K562 (cell line): ENCODE measurements around the gene ZKSCAN3. TPM values are rescaled to one million over a fixed set of nuclear protein-coding genes. Genes with fewer than 3 reads are reported as not detected.

ENCODE experiments used
- ESRRB ChIP-seq: fragments of 250-450 bp; sonication (Bioruptor Pico); IDR thresholded peaks from 2 replicates; pipeline ENCODE4 v1.5.0; 2020; ENCODE audit warnings: mild to moderate bottlenecking, moderate library complexity, borderline replicate concordance
- FOXK2 ChIP-seq, 2 experiments: fragments of 450-650 bp; IDR thresholded peaks in 1 of 2; conservative IDR thresholded peaks in 1 of 2; 2 replicates each; pipeline ENCODE4 v1.6.1; 2016; ENCODE audit warnings: low read depth in 2 of 2, mild to moderate bottlenecking in 1 of 2
- GABPB2 ChIP-seq: fragments of 250-450 bp; sonication (Bioruptor Pico); conservative IDR thresholded peaks from 2 replicates; pipeline ENCODE4 v1.5.1; 2021; ENCODE audit warnings: mild to moderate bottlenecking
- HNRNPL ChIP-seq: fragments of 200-400 bp; formaldehyde crosslinking; IDR thresholded peaks from 2 replicates; pipeline ENCODE4 v1.6.1; 2017; ENCODE audit warnings: low read depth, mild to moderate bottlenecking, low read length
- NR2C2 ChIP-seq, 2 experiments: fragments of 200-800 bp in 1 of 2; sonication (Bioruptor generic) in 1 of 2; sonication (generic) in 1 of 2; formaldehyde crosslinking in 1 of 2; IDR thresholded peaks; 2 replicates each; pipeline versions ENCODE4 v1.6.1 to v1.8.0; 2016 to 2022; ENCODE audit warnings: mild to moderate bottlenecking in 1 of 2, missing compliant biosample characterization in 1 of 2, missing genetic modification characterization in 1 of 2, missing genetic modification reagents in 1 of 2
- RERE ChIP-seq: sonication (generic); formaldehyde crosslinking; IDR thresholded peaks from 2 replicates; pipeline ENCODE4 v1.8.0; 2023; ENCODE audit warnings: missing genetic modification reagents, mild to moderate bottlenecking, borderline replicate concordance
- TGIF2 ChIP-seq: sonication (generic); formaldehyde crosslinking; IDR thresholded peaks from 2 replicates; pipeline ENCODE4 v1.8.1; 2022; ENCODE audit warnings: mild to moderate bottlenecking, missing genetic modification reagents, moderate library complexity
- THAP12 ChIP-seq: fragments of 250-450 bp; sonication (Bioruptor Pico); IDR thresholded peaks from 2 replicates; pipeline ENCODE4 v1.9.0; 2021; ENCODE audit warnings: mild to moderate bottlenecking, inconsistent platforms
- ZNF280A ChIP-seq: fragments of 450-650 bp; IDR thresholded peaks from 2 replicates; pipeline ENCODE4 v1.6.1; 2018; ENCODE audit warnings: mild to moderate bottlenecking, low read depth; ENCODE audit not compliant: partially characterized antibody
- ZNF584 ChIP-seq: fragments of 200-800 bp; sonication (Bioruptor generic); IDR thresholded peaks from 2 replicates; pipeline ENCODE4 v1.6.1; 2016; ENCODE audit warnings: low read depth, mild to moderate bottlenecking, missing genetic modification characterization, missing compliant biosample characterization
- ZNF589 ChIP-seq: fragments of 200-800 bp; sonication (Bioruptor generic); IDR thresholded peaks from 2 replicates; pipeline ENCODE4 v1.6.1; 2016; ENCODE audit warnings: low read depth, missing genetic modification characterization, missing compliant biosample characterization
- ZNF639 ChIP-seq, 2 experiments: fragments of 200-800 bp in 1 of 2; sonication (Bioruptor generic) in 1 of 2; sonication (generic) in 1 of 2; formaldehyde crosslinking in 1 of 2; IDR thresholded peaks in 1 of 2; conservative IDR thresholded peaks in 1 of 2; 2 replicates each; pipeline versions ENCODE4 v1.5.0 to v1.6.1; 2016 to 2020; ENCODE audit warnings: missing compliant biosample characterization in 1 of 2, missing genetic modification characterization in 1 of 2, missing genetic modification reagents in 1 of 2
- ZNF644 ChIP-seq: fragments of 200-800 bp; sonication (Bioruptor generic); IDR thresholded peaks from 2 replicates; pipeline ENCODE4 v1.6.1; 2016; ENCODE audit warnings: low read depth, missing genetic modification characterization, missing compliant biosample characterization
- polyA plus RNA-seq, 8 experiments: library from polyadenylated mRNA; depleted of rRNA in 4 of 8; stranded (reverse) in 5 of 8; unstranded in 3 of 8; fragments of >200 nt; fragmentation: Nextera tagmentation in 2 of 8; fragmentation: Illumina TruSeq in 1 of 8; extraction: Ambion mirVana in 2 of 8; extraction: Trizol in 1 of 8; gene quantifications; 2 replicates each; pipeline versions ENCODE4 v1.2.1 to v1.2.3, GENCODE V29; 2011 to 2014; ENCODE audit warnings: inconsistent platforms in 1 of 8, missing spikeins in 1 of 8
- total RNA-seq, 7 experiments: library from RNA; depleted of rRNA in 6 of 7; stranded (reverse); fragments of >200 nt in 6 of 7; fragmentation: Illumina TruSeq in 2 of 7; extraction: Trizol in 2 of 7; gene quantifications; 2 replicates each; pipeline versions ENCODE4 v1.2.1 to v1.2.3, GENCODE V29; 2011 to 2021; ENCODE audit warnings: low replicate concordance in 1 of 7

Gene ZKSCAN3
- total and polyA plus RNA-seq, 9 of the 15 experiments (the other 6 are each of a cell fraction or from before 2014, with no cell fraction given) = 3.0 to 12.4 (median 10.2) TPM

GRCh38 chr6:28349892-28350737 is at the start of gene ZKSCAN3 (continued):
- TF ChIP-seq NR2C2 (CRISPR knock-in tag; IDR thresholded peaks at IDR 0.05) (no peak), NR2C2 (tag; IDR thresholded peaks at IDR 0.05) (peak; percentile 80), GABPB2 (CRISPR knock-in tag) (no peak), ZNF280A (no peak), THAP12 (CRISPR knock-in tag) (peak; percentile 88), ZNF639 (CRISPR knock-in tag; conservative IDR thresholded peaks at IDR 0.05 in 1 of 2, IDR thresholded peaks at IDR 0.05 in 1 of 2) (peak in 1 of 2 experiments; percentile 62; a peak in 2 of 4 replicates), RERE (CRISPR knock-in tag) (no peak), ZNF589 (0 out of 2 replicates have a peak, but pooled peaks have one; percentile 33), TGIF2 (CRISPR knock-in tag) (no peak), ZNF584 (no peak; the same call in 1 of the 2 replicates), ZNF644 (tag) (peak; percentile 71), ESRRB (no peak), FOXK2 (conservative IDR thresholded peaks at IDR 0.05 in 1 of 2, IDR thresholded peaks at IDR 0.05 in 1 of 2; ENCODE audit: low read depth in 2 of 2) (peak; percentile 58 to 61), HNRNPL (no peak)
